Prostate gland (tissue), 2 donors: Measurements from ENCODE around the gene SOBP. TPM values are rescaled to one million over a fixed set of nuclear protein-coding genes. Genes with fewer than 3 reads are reported as not detected.
A peak's percentile ranks its signal among the peaks of the same experiment; 100 is the strongest.

Experiments
- DNase-seq: peaks from one replicate; pipeline ENCODE4 v3.0.0-alpha.2; 2019; ENCODE audit warnings: low spot score
- H3K27ac ChIP-seq, 2 donors: fragments of 200-600 bp; sonication (generic); 2 replicates each; pipeline ENCODE4 v1.5.1; 2017 to 2019
- H3K27me3 ChIP-seq: fragments of 200-600 bp; sonication (generic); replicated peaks from 2 replicates; pipeline ENCODE4 v1.5.1; 2019; ENCODE audit not compliant: insufficient read depth
- H3K36me3 ChIP-seq, 2 donors: fragments of 200-600 bp; sonication (generic); 1 replicate in 1 of 2; 2 replicates in 1 of 2; pipeline versions ENCODE4 v1.5.1 to v1.8.1; 2017 to 2019
- H3K4me1 ChIP-seq: fragments of 200-600 bp; sonication (generic); replicated peaks from 2 replicates; pipeline ENCODE4 v1.5.1; 2019
- H3K4me3 ChIP-seq, 2 donors: fragments of 200-600 bp; sonication (generic); 2 replicates each; pipeline ENCODE4 v1.5.1; 2017 to 2019
- H3K9me3 ChIP-seq: fragments of 200-600 bp; sonication (generic); 2 replicates; pipeline ENCODE4 v1.5.1; 2017
- CTCF ChIP-seq, 4 experiments: fragments of 200-600 bp in 2 of 4; fragments of 450-650 bp in 2 of 4; sonication (generic) in 2 of 4; IDR thresholded peaks; 1 replicate in 3 of 4; 2 replicates in 1 of 4; pipeline ENCODE4 v1.5.1; 2016 to 2019; ENCODE audit warnings: antibody characterized with exemption in 4 of 4, mild to moderate bottlenecking in 2 of 4, moderate library complexity in 2 of 4
- POLR2A ChIP-seq: fragments of 450-650 bp; IDR thresholded peaks from one replicate; pipeline ENCODE4 v1.6.1; 2016; ENCODE audit warnings: antibody characterized with exemption, mild to moderate bottlenecking
- POLR2AphosphoS5 ChIP-seq: sonication (generic); formaldehyde crosslinking; IDR thresholded peaks from one replicate; pipeline ENCODE4 v1.6.1; 2017; ENCODE audit warnings: antibody characterized with exemption
- WGBS: methylation state at CpG from one replicate; pipeline ENCODE4 v1.1.5; 2018; 5-methylcytosine and 5-hydroxymethylcytosine counted together
- intact Hi-C: fragments of 100-400 bp; cut with DNase I; formaldehyde crosslinking; loops from one replicate; pipeline ENCODE4 v1.14.2; 2022
- total RNA-seq, 2 donors: library from RNA; depleted of rRNA; stranded (reverse); fragments of >200 nt; gene quantifications; one replicate each; pipeline ENCODE4 v1.1.0, GENCODE V29; 2016

The SOBP gene
- total RNA-seq, 2 donors from 2014 or later, result 15.8 to 23.3 TPM

- H3K9me3 ChIP-seq, result no peaks in the 10 kb centered on the region
- TF ChIP-seq POLR2AphosphoS5 (no peak), POLR2A (no peak), CTCF (IDR thresholded peaks at IDR 0.05) (no peak)
- no peak overlapping the region for H3K4me3 ChIP-seq
- no peaks in the 10 kb centered on the region for H3K27me3 ChIP-seq
- no peaks in the 10 kb centered on the region for H3K4me1 ChIP-seq
- H3K36me3 ChIP-seq, result no peaks in the 10 kb centered on the region
- no peak overlapping the region for H3K27ac ChIP-seq
- intact Hi-C loops, result loop anchor here (10.0 kb wide), 1 partner anchor 419 kb away; no protein-coding TSS in a partner anchor
- DNase-seq, result no peak
- WGBS, result 92% methylated on average over 6 of the region's 6 CpGs
Observed at GRCh38 chr6:107663308-107663707, 173.4 kb downstream of the SOBP start.

- WGBS, result 75% methylated on average over 4 of the region's 4 CpGs
- no peak overlapping the region for H3K4me3 ChIP-seq
- H3K36me3 ChIP-seq, result no peaks in the 10 kb centered on the region
- H3K27me3 ChIP-seq, result no peaks in the 10 kb centered on the region
- no peak for DNase-seq
- TF ChIP-seq CTCF (IDR thresholded peaks at IDR 0.05) (no peak), POLR2A (no peak), POLR2AphosphoS5 (no peak)
- H3K27ac ChIP-seq, result peak overlapping the region; percentile 68 to 72
- no peaks in the 10 kb centered on the region for H3K9me3 ChIP-seq
- H3K4me1 ChIP-seq, result no peaks in the 10 kb centered on the region
- intact Hi-C loops, result loop anchor here (10.0 kb wide), 1 partner anchor 421 kb away; no protein-coding TSS in a partner anchor
Observed at GRCh38 chr6:107665382-107665781, 175.5 kb downstream of the SOBP start.

GRCh38 chr6:107666084-107666980 is 176.4 kb downstream of the SOBP start:
- Histone ChIP-seq H3K9me3 (no peaks in the 10 kb centered on the region), H3K27ac (peak overlapping the region; percentile 68 to 72), H3K27me3 (no peaks in the 10 kb centered on the region), H3K36me3 (no peaks in the 10 kb centered on the region), H3K4me3 (no peak overlapping the region), H3K4me1 (no peaks in the 10 kb centered on the region)
- intact Hi-C loops, result loop anchor here (10.0 kb wide), 1 partner anchor 422 kb away; no protein-coding TSS in a partner anchor
- TF ChIP-seq POLR2AphosphoS5, result peak; percentile 47
- TF ChIP-seq POLR2A, result no peak
- DNase-seq, result peak; percentile 59
- 32% methylated on average over 15 of the region's 15 CpGs for WGBS

GRCh38 chr6:107666981-107667601 is 177.2 kb downstream of the SOBP start:
- WGBS, result 79% methylated on average over 13 of the region's 13 CpGs
- no peak for DNase-seq
- Histone ChIP-seq H3K27ac (peak overlapping the region; percentile 68 to 72), H3K27me3 (no peaks in the 10 kb centered on the region), H3K4me3 (no peak overlapping the region), H3K9me3 (no peaks in the 10 kb centered on the region), H3K4me1 (no peaks in the 10 kb centered on the region), H3K36me3 (no peaks in the 10 kb centered on the region)
- intact Hi-C loops, result loop anchor here (10.0 kb wide), 1 partner anchor 422 kb away; no protein-coding TSS in a partner anchor
- no peak for TF ChIP-seq POLR2AphosphoS5
- TF ChIP-seq POLR2A, result no peak
- TF ChIP-seq CTCF (IDR thresholded peaks at IDR 0.05), result no peak

GRCh38 chr6:107667790-107668189 is 177.9 kb downstream of the SOBP start:
- no peak overlapping the region for H3K27ac ChIP-seq
- H3K27me3 ChIP-seq, result no peaks in the 10 kb centered on the region
- no peaks in the 10 kb centered on the region for H3K9me3 ChIP-seq
- no peaks in the 10 kb centered on the region for H3K4me1 ChIP-seq
- WGBS, result 73% methylated on average over 3 of the region's 3 CpGs
- intact Hi-C loops, result loop anchor here (10.0 kb wide), 1 partner anchor 423 kb away; no protein-coding TSS in a partner anchor
- H3K36me3 ChIP-seq, result no peaks in the 10 kb centered on the region
- DNase-seq, result no peak
- H3K4me3 ChIP-seq, result no peak overlapping the region
- no peak for TF ChIP-seq POLR2AphosphoS5
- no peak for TF ChIP-seq CTCF (IDR thresholded peaks at IDR 0.05)
- no peak for TF ChIP-seq POLR2A
